ENCODE measurements around the gene BMX.

BMX gene

DNA sequence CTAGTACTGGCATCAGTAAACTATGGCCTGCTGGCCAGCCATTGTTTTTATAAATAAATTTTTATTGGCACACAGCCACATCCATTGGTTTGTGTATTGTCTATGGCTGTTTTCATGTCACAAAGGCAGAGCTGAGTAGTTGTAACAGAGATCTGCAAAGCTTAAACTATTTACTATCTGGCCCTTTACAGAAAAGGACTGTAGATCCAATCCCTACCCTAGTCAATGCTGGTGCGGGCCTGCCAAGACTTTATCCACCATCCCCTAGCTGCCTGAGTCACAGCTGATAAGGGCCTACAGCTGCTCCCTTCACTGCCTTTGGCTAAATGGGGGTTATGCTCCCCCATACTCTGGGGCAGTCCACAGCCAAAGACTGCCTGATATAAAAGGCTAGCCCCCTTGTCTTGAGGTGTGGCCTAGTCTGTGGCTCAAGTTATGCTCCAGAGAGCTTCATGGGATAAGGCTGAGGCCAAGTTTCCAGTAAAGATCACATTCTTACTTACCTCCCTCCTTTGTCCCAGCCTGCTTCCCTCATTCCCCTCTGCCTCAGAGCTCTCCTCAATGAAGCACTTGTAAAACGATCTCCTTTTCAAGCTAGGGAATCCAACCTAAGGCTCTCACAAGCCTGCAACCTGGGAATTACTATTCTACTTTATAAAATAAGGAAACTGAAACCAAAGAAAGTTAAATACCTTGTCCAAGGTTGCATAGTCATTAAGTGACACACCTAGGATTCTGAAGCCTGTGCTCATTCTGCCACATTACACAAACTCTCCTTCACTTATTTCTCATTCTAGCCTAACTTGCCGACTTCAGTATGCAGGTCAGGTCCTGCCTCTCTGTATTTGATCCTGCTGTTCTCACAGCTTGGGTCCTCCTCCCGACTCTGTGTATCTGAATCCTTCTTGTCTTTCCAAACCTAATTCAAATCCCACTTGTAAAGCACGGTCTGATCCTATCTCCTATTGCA lies 79.5 kb downstream of the BMX start:
- no peak for DNase-seq (ENCODE audit: low read depth, low spot score)
- no peak overlapping the region for H3K4me3 ChIP-seq (ENCODE audit: low read depth, low read length)
- ChIA-PET CTCF (interaction anchor here (1.4 kb wide), 1 partner anchor 1115 kb away, joined by 3 read pairs; no protein-coding TSS in a partner anchor), POLR2A (no interaction called here)
- TF ChIP-seq, protein P1, sequence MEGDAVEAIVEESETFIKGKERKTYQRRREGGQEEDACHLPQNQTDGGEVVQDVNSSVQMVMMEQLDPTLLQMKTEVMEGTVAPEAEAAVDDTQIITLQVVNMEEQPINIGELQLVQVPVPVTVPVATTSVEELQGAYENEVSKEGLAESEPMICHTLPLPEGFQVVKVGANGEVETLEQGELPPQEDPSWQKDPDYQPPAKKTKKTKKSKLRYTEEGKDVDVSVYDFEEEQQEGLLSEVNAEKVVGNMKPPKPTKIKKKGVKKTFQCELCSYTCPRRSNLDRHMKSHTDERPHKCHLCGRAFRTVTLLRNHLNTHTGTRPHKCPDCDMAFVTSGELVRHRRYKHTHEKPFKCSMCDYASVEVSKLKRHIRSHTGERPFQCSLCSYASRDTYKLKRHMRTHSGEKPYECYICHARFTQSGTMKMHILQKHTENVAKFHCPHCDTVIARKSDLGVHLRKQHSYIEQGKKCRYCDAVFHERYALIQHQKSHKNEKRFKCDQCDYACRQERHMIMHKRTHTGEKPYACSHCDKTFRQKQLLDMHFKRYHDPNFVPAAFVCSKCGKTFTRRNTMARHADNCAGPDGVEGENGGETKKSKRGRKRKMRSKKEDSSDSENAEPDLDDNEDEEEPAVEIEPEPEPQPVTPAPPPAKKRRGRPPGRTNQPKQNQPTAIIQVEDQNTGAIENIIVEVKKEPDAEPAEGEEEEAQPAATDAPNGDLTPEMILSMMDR (IDR thresholded peaks at IDR 0.05; ENCODE audit: insufficient read depth, low read length, missing control alignments) = no peak

DNA sequence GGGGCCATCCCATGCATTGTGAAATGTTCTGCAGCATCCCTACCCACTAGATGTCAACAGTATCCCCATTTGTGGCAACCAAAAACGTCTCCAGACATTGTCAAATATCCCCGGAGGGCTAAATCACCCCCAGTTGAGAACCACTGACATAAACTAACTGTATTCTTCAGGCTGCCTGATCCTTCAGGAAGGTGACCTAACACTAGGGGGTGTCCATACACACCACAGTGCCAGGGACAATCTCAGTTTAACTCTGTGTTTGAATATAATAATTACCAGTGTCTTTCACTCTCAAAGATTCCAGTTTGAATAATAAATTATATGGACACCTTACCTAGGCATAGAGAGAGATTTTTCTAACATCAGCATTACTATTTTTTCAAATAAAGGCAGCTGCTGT lies 93.8 kb downstream of the BMX start:
- ChIA-PET POLR2A (no interaction called here), CTCF (no interaction called here)
- H3K4me3 ChIP-seq (ENCODE audit: low read depth, low read length) = no peak overlapping the region
- DNase-seq (ENCODE audit: low read depth, low spot score) = no peak
- TF ChIP-seq, protein P1 (IDR thresholded peaks at IDR 0.05; ENCODE audit: insufficient read depth, low read length, missing control alignments) = no peak

DNA sequence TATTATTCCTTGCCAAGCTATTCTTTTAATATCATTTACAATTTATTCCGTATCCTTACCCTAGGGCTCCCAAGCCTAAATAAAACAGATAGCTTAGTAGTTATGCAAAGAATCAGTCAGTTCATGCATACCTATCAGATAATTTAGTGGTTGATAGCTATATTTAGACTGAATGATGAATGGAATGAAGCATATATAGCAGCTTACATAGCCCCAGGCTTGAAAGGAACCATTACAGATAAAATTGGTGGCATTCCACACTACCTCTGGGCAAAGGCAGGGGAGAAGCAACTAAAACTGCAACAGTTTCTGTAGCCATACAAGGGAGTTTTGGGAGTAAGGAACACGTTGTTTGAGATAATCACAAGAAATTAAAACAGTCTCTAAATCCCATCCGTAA lies 97.4 kb downstream of the BMX start:
- ChIA-PET POLR2A (no interaction called here), CTCF (no interaction called here)
- no peak overlapping the region for H3K4me3 ChIP-seq (ENCODE audit: low read depth, low read length)
- TF ChIP-seq, protein P1 (IDR thresholded peaks at IDR 0.05; ENCODE audit: insufficient read depth, low read length, missing control alignments) = no peak
- no peak for DNase-seq (ENCODE audit: low read depth, low spot score)

DNA sequence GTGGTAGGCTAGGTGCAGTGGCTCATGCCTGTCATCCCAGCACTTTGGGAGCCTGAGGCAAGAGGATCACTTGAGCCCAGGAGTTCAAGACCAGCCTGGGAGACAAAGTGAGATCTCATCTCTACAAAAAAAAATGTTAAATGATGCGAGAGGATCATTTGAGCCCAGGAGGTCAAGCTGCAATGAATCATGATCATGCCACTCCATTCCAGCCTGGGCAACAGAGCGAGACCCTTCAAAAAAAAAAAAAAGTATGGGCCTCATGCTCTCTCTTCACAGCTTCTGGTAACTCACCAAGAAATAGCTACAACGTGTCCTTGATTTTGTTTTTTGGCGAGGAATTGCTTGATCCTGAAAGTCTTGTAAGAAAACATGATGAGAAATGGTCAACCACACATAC lies 98.9 kb downstream of the BMX start:
- TF ChIP-seq, protein P1 (IDR thresholded peaks at IDR 0.05; ENCODE audit: insufficient read depth, low read length, missing control alignments) = no peak
- CTCF ChIA-PET = no interaction called here

DNA sequence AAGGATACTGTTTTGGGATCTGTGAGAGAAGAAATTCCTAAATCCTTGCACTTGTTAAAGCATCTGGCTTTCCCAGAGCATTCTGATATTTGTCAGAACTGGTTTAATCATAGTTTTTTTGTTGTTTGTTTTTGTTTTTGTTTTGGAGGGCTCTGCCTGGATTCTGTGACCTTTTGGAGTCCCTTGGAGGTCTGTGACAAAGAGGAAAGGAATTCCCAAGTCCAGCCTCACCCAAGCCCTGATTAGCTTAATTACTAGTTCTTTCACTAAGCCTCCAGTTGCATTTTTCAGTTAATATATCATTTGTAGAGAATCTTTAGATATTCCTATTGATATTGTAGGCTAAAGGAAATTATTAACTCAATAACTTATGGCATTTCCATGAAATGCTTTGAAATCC lies 99.4 kb downstream of the BMX start:
- no peak overlapping the region for H3K4me3 ChIP-seq (ENCODE audit: low read depth, low read length)
- ChIA-PET CTCF (no interaction called here), POLR2A (no interaction called here)
- no peak for DNase-seq (ENCODE audit: low read depth, low spot score)
- TF ChIP-seq, protein P1 (IDR thresholded peaks at IDR 0.05; ENCODE audit: insufficient read depth, low read length, missing control alignments) = no peak

More for the DNA sequence above, 98.9 kb downstream of the BMX start:
- DNase-seq (ENCODE audit: low read depth, low spot score) = no peak
- POLR2A ChIA-PET = no interaction called here
- H3K4me3 ChIP-seq (ENCODE audit: low read depth, low read length) = no peak overlapping the region

DNA sequence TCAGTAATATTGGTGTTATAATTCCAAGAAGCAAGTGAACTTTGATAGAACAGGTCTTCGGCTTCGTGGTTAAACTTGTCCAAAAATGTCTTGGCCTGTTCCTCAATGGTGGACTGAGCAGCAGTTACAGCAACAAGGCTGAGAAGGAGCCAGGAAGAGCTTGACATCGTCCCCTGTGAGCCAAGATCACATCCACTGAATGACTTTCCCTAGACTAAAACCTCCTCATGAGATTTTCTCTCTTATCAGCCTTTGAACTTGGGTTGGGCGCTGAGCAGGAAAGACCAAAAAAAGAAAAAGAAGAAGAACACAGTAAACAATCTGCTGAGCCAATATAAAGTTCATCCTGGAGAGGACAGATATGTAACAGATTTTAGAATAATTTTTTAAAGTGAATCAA lies 100.1 kb downstream of the BMX start, which contains the start of gene ACE2:
Gene ACE2, minus strand, starts transcription at position 216 of the 400 bp plus-strand sequence. Its CDS starts 49 bp downstream, at position 167.
- ChIA-PET CTCF (no interaction called here), POLR2A (no interaction called here)
- no peak within 1 kb of the TSS for H3K4me3 ChIP-seq (ENCODE audit: low read depth, low read length)
- DNase-seq (ENCODE audit: low read depth, low spot score) = no peak
- TF ChIP-seq, protein P1 (IDR thresholded peaks at IDR 0.05; ENCODE audit: insufficient read depth, low read length, missing control alignments) = no peak

All from AG04449 (cell line).